ENCODE results near the gene BGLAP.

The BGLAP gene

GRCh38 chr1:156260896-156261295 lies 18.9 kb downstream of the BGLAP start:
- DNase-seq = no peak

- no peak for DNase-seq
Measured at GRCh38 chr1:156262461-156263287, 20.7 kb downstream of the BGLAP start.

GRCh38 chr1:156263288-156263655 lies 21.3 kb downstream of the BGLAP start:
- DNase-seq = no peak

- no peak for DNase-seq
Measured at GRCh38 chr1:156266051-156266450, 24.1 kb downstream of the BGLAP start.

GRCh38 chr1:156268336-156268735 lies 26.4 kb downstream of the BGLAP start:
- DNase-seq = no peak

GRCh38 chr1:156270314-156270713 lies 28.3 kb downstream of the BGLAP start:
- DNase-seq = no peak

- no peak for DNase-seq
Measured at GRCh38 chr1:156276532-156276931, 34.5 kb downstream of the BGLAP start.

- no peak for DNase-seq
Measured at GRCh38 chr1:156276966-156277381, 35.0 kb downstream of the BGLAP start.

- no peak for DNase-seq
Measured at GRCh38 chr1:156279837-156280236, 37.9 kb downstream of the BGLAP start.

GRCh38 chr1:156281281-156281680 lies 39.3 kb downstream of the BGLAP start:
- DNase-seq = no peak

GRCh38 chr1:156281693-156282478 lies 39.9 kb downstream of the BGLAP start:
- DNase-seq = no peak

- DNase-seq = peak; percentile 94
Measured at GRCh38 chr1:156282479-156283222, 40.7 kb downstream of the BGLAP start, which contains the start of gene SMG5. TSS of gene SMG5 (minus strand) at chr1:156282825. CDS start at chr1:156282680, 145 bp downstream.

- DNase-seq = no peak
Measured at GRCh38 chr1:156283521-156283920, 41.5 kb downstream of the BGLAP start.

GRCh38 chr1:156284112-156284511 lies 42.1 kb downstream of the BGLAP start, which contains the start of gene TMEM79:
TSS of gene TMEM79 (plus strand) at chr1:156284325. CDS start at chr1:156285227, 902 bp downstream.
- no peak for DNase-seq

GRCh38 chr1:156284757-156285156 lies 42.8 kb downstream of the BGLAP start:
- DNase-seq = no peak

GRCh38 chr1:156285437-156285836 lies 43.5 kb downstream of the BGLAP start:
- DNase-seq = no peak

- no peak for DNase-seq
Measured at GRCh38 chr1:156286061-156286460, 44.1 kb downstream of the BGLAP start.

- DNase-seq = no peak
Measured at GRCh38 chr1:156289857-156290256, 47.9 kb downstream of the BGLAP start.

- DNase-seq = no peak
Measured at GRCh38 chr1:156291226-156292061, 49.5 kb downstream of the BGLAP start.
